Stimulated activated memory B cell treated with anti-CD40 and anti-IgM and Interleukin-4, amounts not matched to agents 10 μg/mL and 1 μg/mL and 100 μg/mL, for 72 hours (primary cell): ENCODE results near the gene PAK4.

Experiments used
- ATAC-seq: fragments of 150-1000 bp; cut with Tn5 transposase; 2 replicates; pipeline ENCODE4 v1.10.0; 2021
- H3K27ac Mint-ChIP-seq: one replicate; pipeline ENCODE4 v1.8.0; 2022; ENCODE audit warnings: mild to moderate bottlenecking, mixed read lengths
- H3K27me3 Mint-ChIP-seq: one replicate; pipeline ENCODE4 v1.8.0; 2022; ENCODE audit warnings: mixed read lengths
- H3K36me3 Mint-ChIP-seq: one replicate; pipeline ENCODE4 v1.8.0; 2022; ENCODE audit warnings: mixed read lengths
- H3K4me1 Mint-ChIP-seq: one replicate; pipeline ENCODE4 v1.8.0; 2022; ENCODE audit warnings: mixed read lengths
- H3K4me3 Mint-ChIP-seq: one replicate; pipeline ENCODE4 v1.8.0; 2022; ENCODE audit warnings: mild to moderate bottlenecking, moderate library complexity, mixed read lengths
- H3K9me3 Mint-ChIP-seq: one replicate; pipeline ENCODE4 v1.8.0; 2022; ENCODE audit warnings: mixed read lengths

Gene PAK4

DNA sequence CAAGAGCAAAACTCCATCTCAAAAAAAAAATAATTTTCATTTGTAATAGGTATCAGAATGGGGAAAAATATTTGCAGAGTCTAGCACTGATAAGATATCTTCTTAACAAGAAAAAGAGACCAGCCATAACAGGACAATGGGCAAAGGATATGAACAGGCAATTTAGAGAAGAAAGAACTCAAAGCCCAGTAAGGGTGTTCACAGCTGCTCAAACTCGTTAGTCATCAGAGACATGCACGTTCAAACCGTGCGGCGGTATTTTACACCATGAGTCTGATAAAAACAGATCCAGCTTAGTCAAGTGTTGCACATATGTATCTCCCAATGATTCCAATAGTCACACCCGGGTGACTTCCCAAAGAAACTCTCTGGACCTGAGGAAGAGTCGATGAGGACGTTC, 57.5 kb downstream of the PAK4 start:
- peaks cover 3% of the 10 kb centered on the region for H3K9me3 Mint-ChIP-seq
- no peaks in the 10 kb centered on the region for H3K4me1 Mint-ChIP-seq
- no peak for ATAC-seq
- peaks cover 17% of the 10 kb centered on the region for H3K36me3 Mint-ChIP-seq
- H3K4me3 Mint-ChIP-seq, result no peak overlapping the region
- no peak overlapping the region for H3K27ac Mint-ChIP-seq
- peaks cover 7% of the 10 kb centered on the region for H3K27me3 Mint-ChIP-seq

DNA sequence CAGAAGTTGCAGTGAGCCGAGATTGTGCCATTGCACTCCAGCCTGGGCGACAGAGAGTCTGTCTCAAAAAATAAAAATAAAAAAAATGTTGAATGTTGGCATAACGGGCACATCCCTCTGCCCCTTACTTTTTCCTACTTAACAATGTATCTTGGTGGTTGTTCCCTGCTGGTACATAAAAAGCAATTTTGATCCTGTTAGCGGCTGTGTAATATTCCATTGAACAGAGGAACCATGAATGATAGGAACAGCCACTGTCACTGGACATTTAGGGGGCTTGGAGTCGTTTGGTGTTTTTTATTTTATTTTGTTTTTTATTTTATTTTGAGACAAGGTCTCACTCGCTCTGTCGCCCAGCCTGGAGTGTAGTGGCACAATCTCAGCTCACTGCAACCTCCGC, 60.8 kb downstream of the PAK4 start:
- peaks cover 31% of the 10 kb centered on the region for H3K27me3 Mint-ChIP-seq
- no peak overlapping the region for H3K4me3 Mint-ChIP-seq
- H3K36me3 Mint-ChIP-seq, result peaks cover 6% of the 10 kb centered on the region
- ATAC-seq, result no peak
- H3K4me1 Mint-ChIP-seq, result no peaks in the 10 kb centered on the region
- no peak overlapping the region for H3K27ac Mint-ChIP-seq
- peaks cover 3% of the 10 kb centered on the region for H3K9me3 Mint-ChIP-seq

DNA sequence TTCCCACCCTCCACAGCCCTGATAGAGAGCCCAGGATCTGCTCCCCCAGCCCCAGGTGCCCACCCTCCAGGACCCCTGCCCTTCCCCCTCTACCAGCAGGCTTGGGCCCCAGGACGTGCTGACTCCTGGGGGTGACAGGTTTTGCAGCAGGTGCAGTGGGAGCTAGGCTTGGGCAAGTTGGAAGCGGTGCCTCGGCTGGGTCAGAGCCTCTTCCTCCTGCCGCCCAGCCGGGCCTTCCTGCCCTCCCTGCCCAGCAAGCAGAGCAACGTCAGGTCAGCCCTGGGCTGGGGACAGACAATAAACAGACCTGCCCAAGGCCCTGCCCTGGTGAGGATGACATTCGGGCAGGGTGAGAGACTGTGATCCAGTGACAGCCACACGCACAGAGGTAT, 62.0 kb downstream of the PAK4 start:
- peak; percentile 39 for ATAC-seq
- H3K9me3 Mint-ChIP-seq, result peaks cover 3% of the 10 kb centered on the region
- H3K36me3 Mint-ChIP-seq, result no peaks in the 10 kb centered on the region
- H3K4me1 Mint-ChIP-seq, result no peaks in the 10 kb centered on the region
- no peak overlapping the region for H3K4me3 Mint-ChIP-seq
- H3K27me3 Mint-ChIP-seq, result peaks cover 43% of the 10 kb centered on the region
- no peak overlapping the region for H3K27ac Mint-ChIP-seq

DNA sequence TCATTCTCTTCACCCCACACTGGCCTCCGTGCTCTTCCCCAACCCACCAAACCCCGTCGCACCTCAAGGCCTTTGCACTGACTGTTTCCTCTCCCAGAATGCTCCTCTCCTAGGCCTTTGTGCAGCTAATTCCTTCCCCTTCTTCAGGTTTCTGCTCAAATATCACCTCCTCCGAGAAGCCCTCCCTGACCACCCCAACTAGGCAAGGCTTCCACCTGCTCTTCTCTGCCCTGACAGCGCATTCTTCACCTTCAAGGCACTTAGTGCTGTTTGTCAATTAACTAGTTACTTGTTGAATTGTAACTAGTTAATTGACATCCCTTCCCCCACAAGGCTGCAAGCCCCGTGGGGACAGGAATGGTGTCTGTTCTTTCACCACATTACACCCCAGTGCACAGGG, 63.4 kb downstream of the PAK4 start:
- H3K27ac Mint-ChIP-seq, result no peak overlapping the region
- no peak for ATAC-seq
- no peaks in the 10 kb centered on the region for H3K36me3 Mint-ChIP-seq
- no peak overlapping the region for H3K4me3 Mint-ChIP-seq
- peaks cover 3% of the 10 kb centered on the region for H3K9me3 Mint-ChIP-seq
- H3K27me3 Mint-ChIP-seq, result peaks cover 57% of the 10 kb centered on the region
- H3K4me1 Mint-ChIP-seq, result no peaks in the 10 kb centered on the region

DNA sequence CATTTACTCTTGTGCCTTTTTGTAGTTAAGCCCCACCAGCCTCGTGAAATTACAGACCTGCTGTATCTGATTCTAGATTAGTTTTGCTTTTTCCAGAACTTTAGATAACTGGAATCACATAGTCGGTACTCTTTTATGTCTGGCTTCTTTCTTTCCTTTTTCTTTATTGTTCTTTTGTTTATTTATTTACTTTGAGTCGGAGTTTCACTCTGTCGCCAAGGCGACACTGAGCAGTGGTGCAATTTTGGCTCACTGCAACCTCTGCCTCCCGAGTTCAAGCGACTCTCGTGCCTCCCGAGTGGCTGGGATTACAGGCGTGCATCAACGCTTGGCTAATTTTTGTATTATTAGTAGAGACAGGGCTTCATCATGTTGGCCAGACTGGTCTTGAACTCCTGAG, 65.2 kb downstream of the PAK4 start:
- Mint-ChIP-seq H3K4me1 (peaks cover 8% of the 10 kb centered on the region), H3K27me3 (peaks cover 71% of the 10 kb centered on the region), H3K27ac (no peak overlapping the region), H3K9me3 (peaks cover 3% of the 10 kb centered on the region), H3K36me3 (no peaks in the 10 kb centered on the region), H3K4me3 (no peak overlapping the region)
- no peak for ATAC-seq

DNA sequence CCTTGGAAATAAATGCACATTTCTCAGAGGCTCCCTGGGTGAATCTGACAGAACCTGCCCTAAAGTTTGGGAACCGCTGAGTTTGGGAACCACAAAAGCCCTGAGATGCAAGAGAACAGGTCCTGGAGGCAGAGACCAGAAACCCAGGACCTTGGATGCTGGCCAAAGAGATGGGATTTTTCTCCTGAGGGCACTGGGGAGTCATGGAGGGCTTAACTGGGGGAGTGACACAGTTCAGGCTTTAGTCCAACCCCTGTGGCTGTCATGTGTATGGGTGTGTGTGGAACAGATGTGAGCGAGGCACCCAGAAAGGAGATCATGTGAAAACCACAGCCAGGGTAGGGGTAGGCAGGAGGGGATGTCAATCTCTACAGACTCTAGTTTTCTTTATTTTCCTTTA, 67.3 kb downstream of the PAK4 start:
- Mint-ChIP-seq H3K27me3 (peaks cover 84% of the 10 kb centered on the region), H3K4me1 (peaks cover 24% of the 10 kb centered on the region), H3K27ac (no peak overlapping the region), H3K9me3 (no peaks in the 10 kb centered on the region), H3K36me3 (no peaks in the 10 kb centered on the region), H3K4me3 (no peak overlapping the region)
- no peak for ATAC-seq

DNA sequence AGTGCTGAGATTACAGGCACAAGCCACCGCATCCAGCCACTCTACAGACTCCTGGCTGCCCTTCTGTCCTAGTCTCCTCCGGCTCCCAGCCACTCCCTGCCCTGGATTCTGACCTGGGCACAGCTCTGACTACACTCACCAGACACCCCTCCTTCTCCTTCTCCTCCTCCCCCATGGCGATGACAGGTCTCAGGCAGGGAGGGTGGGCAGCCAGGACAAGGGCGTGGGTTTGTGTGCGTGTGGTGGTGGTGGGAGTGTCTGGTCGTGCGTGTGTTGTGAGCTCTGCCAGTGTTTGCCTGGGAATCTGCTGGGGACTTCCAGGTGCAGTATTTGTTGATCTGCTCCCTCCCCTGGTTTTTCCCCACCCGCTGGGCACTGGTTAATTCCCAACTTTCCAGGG, 68.2 kb downstream of the PAK4 start:
- H3K36me3 Mint-ChIP-seq, result no peaks in the 10 kb centered on the region
- no peak overlapping the region for H3K27ac Mint-ChIP-seq
- no peaks in the 10 kb centered on the region for H3K9me3 Mint-ChIP-seq
- no peak overlapping the region for H3K4me3 Mint-ChIP-seq
- H3K27me3 Mint-ChIP-seq, result peaks cover 84% of the 10 kb centered on the region
- peaks cover 26% of the 10 kb centered on the region for H3K4me1 Mint-ChIP-seq
- no peak for ATAC-seq

DNA sequence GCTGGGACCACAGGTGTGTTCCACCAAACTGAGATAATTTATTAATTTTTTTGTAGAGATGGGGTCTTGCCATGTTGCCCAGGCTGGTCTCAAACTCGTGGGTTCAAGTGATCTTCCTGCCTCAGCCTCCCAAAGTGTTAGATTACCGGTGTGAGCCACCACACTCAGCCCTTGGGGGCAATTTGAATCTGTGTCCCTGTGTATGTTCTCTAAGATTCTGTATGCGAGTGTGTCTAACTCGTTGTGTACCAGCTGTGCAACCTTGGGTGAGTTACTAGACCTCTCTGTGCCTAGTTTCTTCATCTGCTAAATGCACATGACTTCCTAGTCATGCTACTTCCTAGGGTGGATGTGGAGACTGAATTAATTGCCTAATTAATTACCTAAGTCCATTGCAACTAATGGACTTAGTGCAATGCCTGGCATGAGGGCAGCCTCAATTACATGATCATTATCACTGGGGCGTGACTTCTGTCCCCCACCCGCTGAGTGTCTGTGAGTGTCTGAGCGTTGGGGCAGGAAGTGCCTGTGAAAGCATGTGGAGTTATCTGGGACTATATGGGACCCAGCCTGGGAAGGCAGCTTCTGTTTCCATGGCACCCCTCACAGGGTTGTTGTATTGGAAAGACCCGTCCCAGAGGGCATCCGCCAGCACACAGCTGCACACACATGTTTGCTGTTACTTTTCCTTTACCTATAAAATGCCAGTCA, 69.4 kb downstream of the PAK4 start:
- ATAC-seq, result no peak
- Mint-ChIP-seq H3K4me1 (peaks cover 26% of the 10 kb centered on the region), H3K27me3 (peaks cover 90% of the 10 kb centered on the region), H3K27ac (no peak overlapping the region), H3K9me3 (no peaks in the 10 kb centered on the region), H3K4me3 (no peak overlapping the region), H3K36me3 (no peaks in the 10 kb centered on the region)

DNA sequence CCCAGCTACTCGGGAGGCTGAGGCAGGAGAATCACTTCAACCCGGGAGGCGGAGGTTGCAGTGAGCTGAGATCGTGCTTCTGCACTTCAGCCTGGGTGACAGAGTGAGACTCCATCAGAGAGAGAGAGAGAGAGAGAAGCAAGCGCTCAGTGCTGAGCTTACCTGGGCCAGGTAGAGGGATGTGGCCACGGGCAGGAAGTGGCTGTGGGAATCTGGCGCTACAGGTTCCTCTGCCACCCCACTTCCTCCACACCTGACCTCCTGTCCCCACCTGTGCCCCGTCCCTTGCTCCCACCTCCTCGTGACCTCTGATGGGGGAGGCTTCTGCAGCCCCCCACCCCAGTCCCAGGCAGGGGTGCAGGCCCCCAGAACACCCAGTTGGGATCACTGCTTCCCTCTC, 70.2 kb downstream of the PAK4 start:
- H3K27me3 Mint-ChIP-seq, result peaks cover 93% of the 10 kb centered on the region

DNA sequence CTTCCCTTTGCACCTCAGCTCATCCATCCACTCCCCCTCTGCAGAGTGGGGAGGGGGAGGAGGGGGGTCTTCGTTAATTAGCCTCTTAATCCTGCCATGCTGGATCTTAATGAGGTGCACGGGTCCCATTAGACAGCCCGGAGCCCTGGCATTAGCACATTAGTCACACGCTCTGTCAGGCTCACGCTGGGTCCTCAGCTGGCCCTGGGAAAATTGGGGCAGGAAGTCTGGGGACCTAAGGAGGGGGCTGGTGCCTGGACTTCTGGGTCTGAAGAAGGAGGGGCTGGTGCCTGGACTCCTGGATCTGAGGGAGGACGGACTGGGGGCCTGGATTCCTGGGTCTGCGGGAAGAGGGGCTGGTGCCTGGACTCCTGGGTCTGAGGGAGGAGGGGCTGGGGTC, 70.7 kb downstream of the PAK4 start:
- Mint-ChIP-seq H3K27me3 (peaks cover 93% of the 10 kb centered on the region), H3K36me3 (no peaks in the 10 kb centered on the region), H3K4me1 (peaks cover 26% of the 10 kb centered on the region), H3K9me3 (no peaks in the 10 kb centered on the region), H3K27ac (no peak overlapping the region), H3K4me3 (no peak overlapping the region)
- no peak for ATAC-seq

More for the DNA sequence above, 70.2 kb downstream of the PAK4 start:
- no peaks in the 10 kb centered on the region for H3K36me3 Mint-ChIP-seq
- peaks cover 26% of the 10 kb centered on the region for H3K4me1 Mint-ChIP-seq
- no peak overlapping the region for H3K4me3 Mint-ChIP-seq
- H3K27ac Mint-ChIP-seq, result no peak overlapping the region
- peak; percentile 4 for ATAC-seq
- no peaks in the 10 kb centered on the region for H3K9me3 Mint-ChIP-seq

DNA sequence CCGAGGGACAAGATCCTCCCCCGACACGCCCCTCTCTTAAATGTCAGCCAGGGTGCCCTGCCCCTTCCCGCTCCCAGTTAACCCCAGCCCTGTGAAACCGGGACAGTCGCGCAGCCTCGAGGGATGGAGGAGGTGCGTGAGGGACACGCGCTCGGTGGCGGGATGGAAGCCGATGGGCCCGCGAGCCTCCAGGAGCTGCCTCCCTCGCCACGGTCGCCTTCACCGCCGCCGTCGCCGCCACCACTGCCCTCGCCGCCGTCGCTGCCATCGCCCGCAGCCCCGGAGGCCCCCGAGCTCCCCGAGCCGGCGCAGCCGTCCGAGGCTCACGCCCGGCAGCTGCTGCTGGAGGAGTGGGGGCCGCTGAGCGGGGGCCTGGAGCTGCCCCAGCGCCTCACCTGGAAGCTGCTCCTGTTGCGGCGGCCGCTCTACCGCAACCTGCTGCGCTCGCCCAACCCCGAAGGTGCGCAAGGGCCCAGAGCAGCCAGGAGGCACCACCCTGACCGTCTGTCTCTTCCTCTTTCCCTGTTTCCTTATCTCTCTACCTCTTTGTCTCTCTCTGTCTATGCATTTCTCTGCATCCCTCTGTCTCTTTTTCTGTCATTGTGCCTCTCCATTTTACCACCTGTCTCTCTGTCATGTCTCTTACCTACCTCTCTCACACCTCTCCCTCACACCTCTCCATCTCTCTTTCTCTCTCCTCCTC, 71.4 kb downstream of the PAK4 start, which contains the start of gene NCCRP1:
TSS of gene NCCRP1 (plus strand) at position 105 of the 703 bp plus-strand sequence. CDS start at position 124, 19 bp downstream.
- H3K36me3 Mint-ChIP-seq, result no peaks in the 10 kb centered on the region
- H3K27me3 Mint-ChIP-seq, result peaks cover 93% of the 10 kb centered on the region
- H3K4me3 Mint-ChIP-seq, result peak within 1 kb of the TSS; percentile 22
- no peak within 1 kb of the TSS for H3K27ac Mint-ChIP-seq
- H3K9me3 Mint-ChIP-seq, result no peaks in the 10 kb centered on the region
- peaks cover 26% of the 10 kb centered on the region for H3K4me1 Mint-ChIP-seq
- peak; percentile 40 for ATAC-seq

DNA sequence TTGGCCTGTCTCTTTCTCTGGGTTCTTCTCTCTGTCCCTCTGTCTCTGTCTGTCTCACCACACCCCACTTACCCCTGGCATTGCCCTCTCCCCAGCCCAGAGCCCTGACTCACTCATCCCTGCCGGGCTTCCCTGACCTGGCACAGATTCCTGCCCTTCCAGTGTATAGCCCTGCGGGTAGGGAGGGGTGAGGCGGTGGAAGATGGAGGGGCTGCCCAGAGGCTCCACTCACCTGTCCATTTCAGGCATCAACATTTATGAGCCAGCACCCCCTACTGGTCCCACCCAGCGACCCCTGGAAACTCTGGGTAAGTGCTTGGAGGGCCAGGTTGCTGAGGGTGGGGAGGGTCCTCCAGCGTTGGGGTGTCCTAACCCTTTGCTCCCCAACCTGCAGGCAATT, 72.2 kb downstream of the PAK4 start:
- Mint-ChIP-seq H3K36me3 (no peaks in the 10 kb centered on the region), H3K4me1 (peaks cover 26% of the 10 kb centered on the region), H3K27ac (no peak overlapping the region), H3K9me3 (no peaks in the 10 kb centered on the region), H3K27me3 (peaks cover 92% of the 10 kb centered on the region), H3K4me3 (no peak overlapping the region)
- no peak for ATAC-seq

DNA sequence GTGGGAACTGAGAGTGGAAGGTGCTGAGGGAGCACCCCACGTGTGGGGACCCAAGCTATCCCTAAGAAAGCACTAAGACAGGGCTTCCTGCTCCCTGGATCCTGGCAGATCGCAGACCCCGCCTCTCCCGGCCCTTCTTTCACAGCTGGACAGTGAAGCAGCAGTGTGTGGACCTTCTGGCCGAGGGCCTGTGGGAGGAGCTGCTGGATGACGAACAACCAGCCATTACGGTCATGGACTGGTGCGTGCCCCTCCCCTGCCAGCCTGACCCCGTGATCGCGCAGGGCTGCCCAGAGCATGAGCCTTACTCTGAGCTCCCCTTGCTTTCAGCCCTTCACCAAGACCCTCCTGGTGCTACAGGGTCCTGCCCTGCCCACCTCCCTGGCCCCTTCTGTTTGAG, 73.4 kb downstream of the PAK4 start:
- no peak for ATAC-seq
- H3K4me3 Mint-ChIP-seq, result no peak overlapping the region
- H3K27me3 Mint-ChIP-seq, result peaks cover 92% of the 10 kb centered on the region
- H3K4me1 Mint-ChIP-seq, result peaks cover 26% of the 10 kb centered on the region
- no peaks in the 10 kb centered on the region for H3K36me3 Mint-ChIP-seq
- no peaks in the 10 kb centered on the region for H3K9me3 Mint-ChIP-seq
- no peak overlapping the region for H3K27ac Mint-ChIP-seq

DNA sequence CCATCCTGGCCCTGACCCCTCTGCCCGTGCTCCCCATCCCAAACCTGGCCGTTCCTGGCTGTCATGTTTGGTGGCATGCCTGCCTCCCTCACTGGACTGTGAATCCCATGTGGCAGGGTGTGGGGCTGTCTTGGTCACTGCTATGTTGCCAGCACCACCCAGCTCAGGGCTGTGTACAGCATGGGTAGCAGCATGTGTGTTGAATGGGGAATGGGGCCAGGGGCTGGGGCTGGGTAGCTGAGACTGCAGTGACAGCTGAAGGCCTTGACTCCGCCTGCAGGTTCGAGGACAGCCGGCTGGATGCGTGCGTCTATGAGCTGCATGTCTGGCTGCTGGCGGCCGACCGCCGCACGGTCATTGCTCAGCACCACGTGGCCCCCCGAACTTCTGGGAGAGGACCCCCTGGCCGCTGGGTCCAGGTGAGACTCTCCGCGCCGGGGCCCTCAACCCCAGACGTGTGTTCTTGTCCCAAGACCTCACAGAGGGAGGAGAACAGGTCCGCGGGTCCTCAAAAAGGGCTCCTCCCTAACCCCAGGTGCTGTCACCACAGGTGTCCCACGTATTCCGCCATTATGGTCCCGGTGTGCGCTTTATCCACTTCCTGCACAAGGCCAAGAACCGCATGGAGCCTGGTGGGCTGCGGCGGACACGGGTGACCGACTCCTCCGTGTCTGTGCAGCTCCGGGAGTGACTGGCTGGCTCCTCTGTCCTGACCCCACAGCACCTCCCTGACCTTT, 74.6 kb downstream of the PAK4 start:
- ATAC-seq, result no peak
- Mint-ChIP-seq H3K9me3 (no peaks in the 10 kb centered on the region), H3K4me3 (no peak overlapping the region), H3K4me1 (peaks cover 23% of the 10 kb centered on the region), H3K36me3 (no peaks in the 10 kb centered on the region), H3K27ac (no peak overlapping the region), H3K27me3 (peaks cover 96% of the 10 kb centered on the region)

DNA sequence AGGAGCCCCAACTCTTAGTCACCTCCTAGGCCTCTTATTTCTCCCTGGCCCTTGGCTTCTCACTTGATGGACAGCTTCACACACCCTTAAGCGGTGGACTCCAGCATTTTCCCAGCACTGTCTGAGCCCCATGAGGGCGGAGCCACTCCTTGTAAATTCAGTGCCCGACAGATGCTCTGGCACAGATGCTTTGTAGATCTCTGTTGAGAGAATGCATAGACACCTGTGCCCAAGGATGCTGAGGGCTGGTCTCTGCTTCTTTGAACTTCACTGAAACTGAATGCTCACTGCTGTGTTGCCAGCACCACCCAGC, 75.2 kb downstream of the PAK4 start:
- no peak overlapping the region for H3K4me3 Mint-ChIP-seq
- peaks cover 96% of the 10 kb centered on the region for H3K27me3 Mint-ChIP-seq
- no peak for ATAC-seq

DNA sequence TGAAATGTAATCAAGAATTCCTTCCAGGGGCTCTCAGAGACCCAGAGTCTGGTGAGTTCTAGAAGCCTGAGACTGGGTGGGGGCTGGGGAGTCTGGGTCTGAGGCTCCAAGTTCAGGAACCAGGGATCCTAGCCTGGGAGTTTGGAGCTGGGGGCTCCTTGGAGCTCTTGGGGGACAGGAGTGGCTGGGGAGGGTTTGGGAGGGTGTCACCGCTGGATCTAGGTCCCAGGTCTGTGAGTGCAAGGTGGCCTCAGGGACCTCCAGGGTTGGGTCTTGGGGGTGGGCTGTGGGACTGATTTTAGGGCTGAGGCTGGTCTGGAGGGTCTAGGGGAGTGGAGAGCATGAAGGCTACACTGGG, 77.4 kb downstream of the PAK4 start:
- ATAC-seq, result no peak
- no peak overlapping the region for H3K27ac Mint-ChIP-seq
- H3K4me1 Mint-ChIP-seq, result peaks cover under 1% of the 10 kb centered on the region
- H3K27me3 Mint-ChIP-seq, result peaks cover 85% of the 10 kb centered on the region
- H3K4me3 Mint-ChIP-seq, result no peak overlapping the region
- H3K9me3 Mint-ChIP-seq, result no peaks in the 10 kb centered on the region
- H3K36me3 Mint-ChIP-seq, result no peaks in the 10 kb centered on the region

More for the DNA sequence above, 75.2 kb downstream of the PAK4 start:
- Mint-ChIP-seq H3K4me1 (peaks cover 18% of the 10 kb centered on the region), H3K27ac (no peak overlapping the region), H3K36me3 (no peaks in the 10 kb centered on the region), H3K9me3 (no peaks in the 10 kb centered on the region)
